Endothelial cell of umbilical vein (primary cell): ENCODE data around the gene L2HGDH. TPM values are rescaled to one million over a fixed set of nuclear protein-coding genes. Genes with fewer than 3 reads are reported as not detected.

ENCODE experiments used
- BruUV-seq: library from RNA; stranded (reverse); fragments of 400-500 nt; replicated peaks from 2 replicates; lab custom pipeline; 2021; lab: Mats Ljungman, UMichigan
- CTCF ChIA-PET: fragments of 300-600, 350-600 bp; sonication (Branson Sonifier 250); formaldehyde crosslinking; loops from one replicate; lab custom pipeline; 2021; ENCODE audit warnings: antibody characterized with exemption, inconsistent platforms; lab: Charles Lee
- POLR2A ChIA-PET: fragments of 300-600, 350-600 bp; sonication (Branson Sonifier 250); formaldehyde crosslinking; loops from one replicate; lab custom pipeline; 2021; ENCODE audit warnings: antibody characterized with exemption, inconsistent platforms; lab: Charles Lee
- DNase-seq: peaks from one replicate; pipeline ENCODE4 v3.0.0-alpha.2; 2011; ENCODE audit warnings: low read depth, low spot score
- FAIRE-seq: peaks from 2 replicates; lab custom pipeline; 2011; peaks lifted over from hg19 to GRCh38; lab: Jason Lieb, UNC
- H2AFZ ChIP-seq: 2 replicates; pipeline ENCODE4 v1.6.0; 2012; ENCODE audit warnings: low read depth, low read length, control low read depth, inconsistent platforms
- H3K27ac ChIP-seq: 2 replicates; pipeline ENCODE4 v1.5.1; 2011; ENCODE audit warnings: low read depth, mild to moderate bottlenecking, control low read depth, low read length, moderate library complexity; ENCODE audit not compliant: insufficient read depth
- H3K27me3 ChIP-seq, 2 experiments: 2 replicates each; pipeline versions ENCODE4 v1.6.0 to v1.6.1; 2011; ENCODE audit warnings: low read length in 2 of 2, mixed read lengths in 1 of 2; ENCODE audit not compliant: control insufficient read depth in 2 of 2, insufficient read depth in 2 of 2
- H3K36me3 ChIP-seq, 2 experiments: 2 replicates in 1 of 2; 3 replicates in 1 of 2; pipeline ENCODE4 v1.5.1; 2011; ENCODE audit warnings: low read length in 2 of 2, mild to moderate bottlenecking in 1 of 2, moderate library complexity in 1 of 2; ENCODE audit not compliant: control insufficient read depth in 2 of 2, insufficient read depth in 2 of 2; ENCODE audit errors: extremely low read depth in 1 of 2
- H3K4me1 ChIP-seq: 3 replicates; pipeline ENCODE4 v1.5.1; 2011; ENCODE audit warnings: mild to moderate bottlenecking, low read length; ENCODE audit not compliant: control insufficient read depth, insufficient read depth; ENCODE audit errors: extremely low read depth
- H3K4me2 ChIP-seq: 2 replicates; pipeline ENCODE4 v1.6.1; 2011; ENCODE audit warnings: low read length, control low read depth, mixed read lengths; ENCODE audit not compliant: insufficient read depth
- H3K4me3 ChIP-seq, 3 experiments: fragments of 200-600 bp in 1 of 3; sonication (generic), shearing (Covaris generic) in 1 of 3; replicated peaks in 1 of 3; 2 replicates each; pipeline ENCODE4 v1.5.1; 2011 to 2016; ENCODE audit warnings: control low read depth in 3 of 3, low read length in 3 of 3, mild to moderate bottlenecking in 2 of 3, inconsistent platforms in 1 of 3, low read depth in 1 of 3, moderate library complexity in 1 of 3; ENCODE audit not compliant: insufficient read depth in 1 of 3
- H3K79me2 ChIP-seq: 2 replicates; pipeline ENCODE4 v1.6.0; 2012; ENCODE audit warnings: low read length, inconsistent platforms; ENCODE audit not compliant: control insufficient read depth, insufficient read depth
- H3K9ac ChIP-seq: replicated peaks from 2 replicates; pipeline ENCODE3; 2011; ENCODE audit warnings: low read length, control low read depth; ENCODE audit not compliant: insufficient read depth; ENCODE audit errors: extremely low read depth
- H3K9me1 ChIP-seq: replicated peaks from 3 replicates; pipeline ENCODE4 v1.6.0; 2011; ENCODE audit warnings: mild to moderate bottlenecking, low read length; ENCODE audit not compliant: control insufficient read depth, insufficient read depth; ENCODE audit errors: extremely low read depth
- H3K9me3 ChIP-seq: replicated peaks from 2 replicates; pipeline ENCODE4 v1.5.1; 2012; ENCODE audit warnings: low read length, inconsistent platforms; ENCODE audit not compliant: control insufficient read depth, insufficient read depth
- H4K20me1 ChIP-seq: replicated peaks from 2 replicates; pipeline ENCODE3; 2011; ENCODE audit warnings: mild to moderate bottlenecking, low read length; ENCODE audit not compliant: control insufficient read depth, insufficient read depth; ENCODE audit errors: extremely low read depth
- CTCF ChIP-seq, 2 donors: IDR thresholded peaks; 1 replicate in 1 of 2; 2 replicates in 1 of 2; pipeline ENCODE4 v1.5.1; 2011; ENCODE audit warnings: low read length in 2 of 2, mild to moderate bottlenecking in 2 of 2, moderate library complexity in 2 of 2, control low read depth in 1 of 2, inconsistent platforms in 1 of 2, low read depth in 1 of 2; ENCODE audit not compliant: insufficient read depth in 1 of 2; ENCODE audit errors: extremely low read depth in 1 of 2
- EZH2 ChIP-seq: IDR thresholded peaks from 2 replicates; pipeline ENCODE4 v1.6.1; 2012; ENCODE audit warnings: borderline replicate concordance, low read depth, mild to moderate bottlenecking, moderate library complexity, low read length, inconsistent platforms; ENCODE audit not compliant: severe bottlenecking
- FOS ChIP-seq: IDR thresholded peaks from 2 replicates; pipeline ENCODE4 v1.6.1; 2011; ENCODE audit warnings: mild to moderate bottlenecking, low read length, moderate library complexity, borderline replicate concordance; ENCODE audit not compliant: insufficient read depth
- GATA2 ChIP-seq: IDR thresholded peaks from 2 replicates; pipeline ENCODE4 v1.7.0; 2011; ENCODE audit warnings: low read depth, mild to moderate bottlenecking, moderate library complexity, mixed read lengths, low read length; ENCODE audit not compliant: insufficient read length, insufficient read depth
- JUN ChIP-seq: IDR thresholded peaks from 2 replicates; pipeline ENCODE4 v1.6.1; 2011; ENCODE audit warnings: borderline replicate concordance, low read depth; ENCODE audit not compliant: insufficient read length, insufficient read depth
- MYC ChIP-seq: IDR thresholded peaks from one replicate; pipeline ENCODE4 v1.6.1; 2011; ENCODE audit warnings: mild to moderate bottlenecking, low read depth, low read length
- POLR2A ChIP-seq: IDR thresholded peaks from 2 replicates; pipeline ENCODE4 v1.6.1; 2012; ENCODE audit warnings: low read depth, mild to moderate bottlenecking, control low read depth, low read length
- POLR2AphosphoS5 ChIP-seq: IDR thresholded peaks from 2 replicates; pipeline ENCODE4 v1.6.1; 2012; ENCODE audit warnings: low read depth, mild to moderate bottlenecking, control low read depth, low read length, moderate library complexity; ENCODE audit not compliant: insufficient read depth
- dilution Hi-C: fragments of 300-500 bp; cut with MboI; formaldehyde crosslinking; loops from one replicate; pipeline ENCODE4 v1.15.0; 2019; ENCODE audit warnings: low sequenced_read_pairs; ENCODE audit not compliant: extremely low pct_ligation_motif_present
- intact Hi-C: fragments of 100-400 bp; cut with micrococcal nuclease; formaldehyde crosslinking; loops from one replicate; pipeline ENCODE4 v1.10.0; 2022
- polyA plus RNA-seq, 4 experiments: library from polyadenylated mRNA; depleted of rRNA in 3 of 4; stranded (reverse) in 3 of 4; unstranded in 1 of 4; fragments of >200 nt; gene quantifications; 2 replicates each; pipeline versions ENCODE4 v1.2.1 to v1.2.3, GENCODE V29; 2011 to 2012; ENCODE audit warnings: missing spikeins in 1 of 4
- total RNA-seq: library from RNA; stranded (reverse); gene quantifications from 2 replicates; pipeline ENCODE4 v1.2.3, GENCODE V29; 2021
- TF ChIP-seq, protein P1 (sequence below): IDR thresholded peaks from 2 replicates; pipeline ENCODE4 v1.6.1; 2011; ENCODE audit not compliant: insufficient read depth, insufficient read length

Gene L2HGDH
- total and polyA plus RNA-seq, 2 donors (not counting 3 experiments of a cell fraction or from before 2014, with no cell fraction given) = 2.5 to 5.3 TPM

- Histone ChIP-seq H4K20me1 (no peaks in the 10 kb centered on the region), H3K9me1 (no peaks in the 10 kb centered on the region), H3K9me3 (no peaks in the 10 kb centered on the region), H3K4me3 (no peak overlapping the region), H3K27ac (peak overlapping the region; percentile 8), H3K36me3 (peaks cover 0 to 3% of the 10 kb centered on the region in 2 experiments), H3K4me1 (peaks cover 8% of the 10 kb centered on the region), H3K27me3 (no peaks in the 10 kb centered on the region), H3K9ac (no peak overlapping the region), H2AFZ (no peak overlapping the region), H3K4me2 (no peak overlapping the region), H3K79me2 (peaks cover 7% of the 10 kb centered on the region)
- FAIRE-seq (no peak), DNase-seq (no peak)
- dilution Hi-C loops = no loop called here
- TF ChIP-seq, protein P1, sequence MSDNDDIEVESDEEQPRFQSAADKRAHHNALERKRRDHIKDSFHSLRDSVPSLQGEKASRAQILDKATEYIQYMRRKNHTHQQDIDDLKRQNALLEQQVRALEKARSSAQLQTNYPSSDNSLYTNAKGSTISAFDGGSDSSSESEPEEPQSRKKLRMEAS = no peak
- TF ChIP-seq FOS (no peak), EZH2 (no peak), MYC (no peak), POLR2A (no peak), CTCF (IDR thresholded peaks at IDR 0.05; ENCODE audit: extremely low read depth in 1 of 2, insufficient read depth in 1 of 2, low read depth in 1 of 2, low read length in 2 of 2) (no peak), JUN (no peak), GATA2 (no peak), POLR2AphosphoS5 (no peak)
- POLR2A ChIA-PET = interaction anchor here (1.0 kb wide), 1 partner anchor 8 kb away, joined by 3 read pairs; the partner anchor contains the start of genes DMAC2L and L2HGDH
- CTCF ChIA-PET = interaction anchor here (0.6 to 4.1 kb wide), 46 partner anchors 9 to 540 kb away, joined by 3 to 44 read pairs (median 4); partner anchors contain the start of genes CDKL1, DMAC2L, L2HGDH and MAP4K5
- BruUV-seq = no TSS peak
- intact Hi-C loops = loop anchor here (2.0 to 5.0 kb wide), 2 partner anchors 17 to 452 kb away; no protein-coding TSS in a partner anchor
Measured at GRCh38 chr14:50320283-50320682, 8.3 kb upstream of the L2HGDH start.
